Fibroblast of the aortic adventitia (primary cell): ENCODE results near the gene FRY. TPM values are rescaled to one million over a fixed set of nuclear protein-coding genes. Genes with fewer than 3 reads are reported as not detected.

Source experiments
- DNase-seq: peaks from one replicate; pipeline ENCODE4 v3.0.0-alpha.2; 2010; ENCODE audit warnings: low read depth
- H3K4me3 ChIP-seq: 2 replicates; pipeline ENCODE4 v1.5.1; 2011; ENCODE audit warnings: low read depth, mild to moderate bottlenecking, control low read depth, low read length, moderate library complexity
- total RNA-seq: library from RNA; depleted of rRNA; stranded (reverse); fragments of >200 nt; gene quantifications from 2 replicates; pipeline ENCODE4 v1.2.3, GENCODE V29; 2012; ENCODE audit warnings: low replicate concordance
- TF ChIP-seq, protein P1 (sequence below): IDR thresholded peaks from 2 replicates; pipeline ENCODE4 v1.5.1; 2011; ENCODE audit warnings: mild to moderate bottlenecking, low read length, control low read depth, inconsistent platforms; ENCODE audit not compliant: insufficient read depth

Gene FRY
- total RNA-seq, 1 donor: 4.3 TPM

DNA sequence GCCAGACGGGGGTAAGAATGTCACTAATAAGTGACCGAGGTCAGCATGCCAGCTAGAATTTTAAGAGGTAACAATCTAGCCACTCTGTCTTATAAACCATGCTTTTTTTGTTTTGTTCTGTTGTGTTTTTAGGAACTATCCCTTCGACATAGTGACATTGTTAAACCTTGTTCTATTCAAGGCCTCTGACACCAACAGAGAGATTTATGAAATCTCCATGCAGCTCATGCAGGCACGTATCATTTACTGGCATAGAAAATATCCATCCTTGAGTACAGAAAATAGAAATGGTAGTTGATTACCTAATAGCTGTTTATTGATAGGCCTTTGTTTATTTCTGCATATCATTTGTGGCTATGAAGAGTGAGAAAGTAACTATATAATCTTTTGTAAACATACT is 170.2 kb downstream of the FRY start:
- DNase-seq: no peak
- TF ChIP-seq, protein P1, sequence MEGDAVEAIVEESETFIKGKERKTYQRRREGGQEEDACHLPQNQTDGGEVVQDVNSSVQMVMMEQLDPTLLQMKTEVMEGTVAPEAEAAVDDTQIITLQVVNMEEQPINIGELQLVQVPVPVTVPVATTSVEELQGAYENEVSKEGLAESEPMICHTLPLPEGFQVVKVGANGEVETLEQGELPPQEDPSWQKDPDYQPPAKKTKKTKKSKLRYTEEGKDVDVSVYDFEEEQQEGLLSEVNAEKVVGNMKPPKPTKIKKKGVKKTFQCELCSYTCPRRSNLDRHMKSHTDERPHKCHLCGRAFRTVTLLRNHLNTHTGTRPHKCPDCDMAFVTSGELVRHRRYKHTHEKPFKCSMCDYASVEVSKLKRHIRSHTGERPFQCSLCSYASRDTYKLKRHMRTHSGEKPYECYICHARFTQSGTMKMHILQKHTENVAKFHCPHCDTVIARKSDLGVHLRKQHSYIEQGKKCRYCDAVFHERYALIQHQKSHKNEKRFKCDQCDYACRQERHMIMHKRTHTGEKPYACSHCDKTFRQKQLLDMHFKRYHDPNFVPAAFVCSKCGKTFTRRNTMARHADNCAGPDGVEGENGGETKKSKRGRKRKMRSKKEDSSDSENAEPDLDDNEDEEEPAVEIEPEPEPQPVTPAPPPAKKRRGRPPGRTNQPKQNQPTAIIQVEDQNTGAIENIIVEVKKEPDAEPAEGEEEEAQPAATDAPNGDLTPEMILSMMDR: no peak
- no peak overlapping the region for H3K4me3 ChIP-seq

DNA sequence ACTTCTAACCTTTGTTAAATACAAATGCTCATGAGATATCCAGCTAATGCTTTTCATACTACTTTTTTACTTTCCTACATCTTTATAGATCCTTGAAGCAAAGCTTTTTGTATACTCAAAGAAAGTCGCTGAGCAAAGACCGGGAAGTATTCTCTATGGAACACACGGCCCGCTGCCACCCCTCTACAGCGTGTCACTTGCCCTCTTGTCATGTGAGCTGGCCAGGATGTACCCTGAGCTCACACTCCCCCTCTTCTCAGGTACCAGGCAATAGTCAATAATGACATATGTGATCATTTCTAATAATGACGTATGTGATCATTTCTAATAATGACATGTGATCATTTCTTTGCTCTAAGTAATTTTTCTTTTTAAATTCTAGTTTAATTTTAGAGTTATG is 170.7 kb downstream of the FRY start:
- TF ChIP-seq, protein P1: no peak
- H3K4me3 ChIP-seq: no peak overlapping the region
- DNase-seq: no peak

DNA sequence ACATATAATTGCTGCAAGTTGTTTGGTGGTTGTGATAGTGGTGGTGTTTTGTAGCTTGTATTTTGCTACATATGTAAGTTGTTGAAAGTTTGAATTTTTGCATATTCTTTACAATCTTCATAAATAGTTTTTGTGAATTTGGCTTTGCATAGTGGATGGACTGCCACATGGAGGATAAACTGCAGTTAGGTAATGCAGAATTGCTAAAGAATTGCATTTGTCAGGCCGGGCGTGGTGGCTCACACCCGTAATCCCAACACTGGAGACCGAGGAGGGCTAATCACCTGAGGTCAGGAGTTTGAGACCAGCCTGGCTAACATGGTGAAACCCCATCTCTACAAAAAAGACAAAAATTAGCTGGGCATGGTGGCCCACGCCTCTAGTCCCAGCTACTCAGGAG is 171.6 kb downstream of the FRY start:
- no peak for DNase-seq
- H3K4me3 ChIP-seq: no peak overlapping the region
- TF ChIP-seq, protein P1: no peak

DNA sequence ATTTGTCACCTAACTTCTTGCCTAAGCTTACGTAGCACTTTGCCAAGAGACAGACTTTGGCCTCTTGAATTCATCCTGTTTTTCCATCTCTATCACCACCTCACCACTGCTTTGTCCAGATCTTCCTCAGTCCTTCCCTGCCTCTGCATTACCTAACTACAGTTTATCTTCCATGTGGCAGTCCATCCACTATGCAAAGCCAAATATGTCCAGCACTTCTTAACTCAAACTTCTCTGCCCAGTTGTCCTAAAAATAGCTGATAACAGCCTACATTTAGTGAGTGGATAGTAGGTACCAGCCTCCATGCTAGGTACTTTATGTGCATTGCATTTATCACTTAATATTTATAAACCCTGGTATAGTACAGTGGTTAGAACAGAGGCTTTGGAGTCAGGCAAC is 172.2 kb downstream of the FRY start:
- no peak for DNase-seq
- TF ChIP-seq, protein P1: no peak
- H3K4me3 ChIP-seq: no peak overlapping the region

DNA sequence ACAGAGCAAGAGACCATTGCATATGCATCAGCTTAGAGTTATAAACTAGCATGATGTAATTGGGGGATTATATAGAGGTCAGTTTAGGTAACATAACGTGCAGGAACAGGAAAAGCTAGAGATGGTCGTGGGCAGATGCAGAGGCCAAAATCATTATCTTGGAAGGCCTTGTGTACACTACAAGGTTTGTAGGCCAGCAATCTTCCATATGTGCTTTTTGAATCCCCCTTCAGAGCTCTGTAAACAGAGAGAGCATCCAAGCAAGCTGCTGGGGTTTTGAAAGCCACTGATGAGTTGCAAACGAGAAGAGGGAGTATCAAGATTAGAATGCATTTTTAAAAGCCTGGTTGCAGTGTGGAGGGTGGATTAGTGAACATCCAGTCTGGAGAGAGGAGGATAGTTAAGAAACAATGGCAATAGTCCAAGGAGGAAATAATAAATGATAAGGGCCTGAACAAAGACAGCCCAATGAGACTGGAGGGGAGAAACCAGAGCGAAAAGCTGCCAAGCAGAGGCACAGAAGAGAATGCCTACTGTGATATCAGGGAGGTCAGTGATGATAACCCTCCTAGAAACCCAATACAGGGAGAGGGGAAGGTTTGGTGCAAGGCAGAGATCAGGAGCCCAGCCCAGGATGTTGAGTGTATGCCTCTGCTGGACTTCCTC is 174.0 kb downstream of the FRY start:
- peak; percentile 53 for DNase-seq

DNA sequence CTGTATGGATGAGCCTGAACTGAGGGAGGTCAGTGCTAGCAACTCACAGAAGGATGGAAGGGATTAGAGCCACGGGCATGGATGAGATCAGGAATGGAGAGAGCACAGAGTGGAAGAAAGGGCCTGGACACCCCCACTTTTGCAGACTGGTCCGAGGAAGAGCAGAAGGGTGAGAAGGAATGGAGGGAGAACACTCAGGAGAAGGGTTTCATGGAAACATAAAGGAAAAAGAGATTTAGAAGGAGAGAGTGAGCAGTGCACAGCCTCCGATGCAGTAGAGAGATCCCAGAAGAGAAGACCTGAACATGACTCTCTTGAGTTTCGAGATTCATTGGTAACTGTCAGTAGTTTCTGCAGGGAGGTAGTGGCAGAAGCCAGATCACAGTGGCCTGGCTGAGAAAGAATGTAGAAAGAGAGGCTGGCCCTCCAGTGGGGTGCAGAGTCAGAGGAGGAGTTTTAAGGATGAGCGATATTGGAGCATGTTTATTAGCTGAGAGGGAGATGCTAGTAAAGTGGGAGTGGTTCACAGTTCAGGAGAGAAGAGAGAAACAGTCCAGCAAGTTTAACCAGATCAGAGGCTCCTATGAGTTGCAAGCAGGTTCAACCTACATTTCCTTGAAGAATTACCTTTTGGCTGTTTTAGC is 174.6 kb downstream of the FRY start:
- TF ChIP-seq, protein P1: no peak
- no peak for DNase-seq
- H3K4me3 ChIP-seq: no peak overlapping the region

More for the DNA sequence above, 174.0 kb downstream of the FRY start:
- no peak overlapping the region for H3K4me3 ChIP-seq
- TF ChIP-seq, protein P1: no peak
